Neutrophil (primary cell): ENCODE data around the gene GPR18.

Experiments used
- H3K27ac ChIP-seq: fragments of 200-600 bp; sonication (generic); 2 replicates; pipeline ENCODE4 v1.5.1; 2016; ENCODE audit warnings: mild to moderate bottlenecking, moderate library complexity
- H3K27me3 ChIP-seq: fragments of 200-600 bp; sonication (generic); 2 replicates; pipeline ENCODE4 v1.6.0; 2016; ENCODE audit warnings: mild to moderate bottlenecking
- H3K36me3 ChIP-seq: fragments of 200-600 bp; sonication (generic); 2 replicates; pipeline ENCODE4 v1.5.1; 2017
- H3K4me1 ChIP-seq, 2 experiments: fragments of 200-600 bp in 1 of 2; sonication (generic) in 1 of 2; 1 replicate in 1 of 2; 2 replicates in 1 of 2; pipeline versions ENCODE4 v1.5.1 to v1.6.1; 2013 to 2016; ENCODE audit warnings: low read depth in 1 of 2, low read length in 1 of 2, mild to moderate bottlenecking in 1 of 2, moderate library complexity in 1 of 2; ENCODE audit not compliant: control insufficient read depth in 1 of 2, insufficient read depth in 1 of 2
- H3K4me3 ChIP-seq, 2 experiments: fragments of 200-600 bp in 1 of 2; sonication (generic) in 1 of 2; 1 replicate in 1 of 2; 2 replicates in 1 of 2; pipeline ENCODE4 v1.5.1; 2013 to 2016; ENCODE audit warnings: low read depth in 1 of 2, low read length in 1 of 2, mild to moderate bottlenecking in 1 of 2, moderate library complexity in 1 of 2
- H3K9me3 ChIP-seq: fragments of 200-600 bp; sonication (generic); 2 replicates; pipeline ENCODE4 v1.5.1; 2016
- TF ChIP-seq, protein P1 (sequence below): fragments of 200-600 bp; sonication (generic); IDR thresholded peaks from 2 replicates; pipeline ENCODE4 v1.5.1; 2016; ENCODE audit warnings: antibody characterized with exemption

GPR18 gene

DNA sequence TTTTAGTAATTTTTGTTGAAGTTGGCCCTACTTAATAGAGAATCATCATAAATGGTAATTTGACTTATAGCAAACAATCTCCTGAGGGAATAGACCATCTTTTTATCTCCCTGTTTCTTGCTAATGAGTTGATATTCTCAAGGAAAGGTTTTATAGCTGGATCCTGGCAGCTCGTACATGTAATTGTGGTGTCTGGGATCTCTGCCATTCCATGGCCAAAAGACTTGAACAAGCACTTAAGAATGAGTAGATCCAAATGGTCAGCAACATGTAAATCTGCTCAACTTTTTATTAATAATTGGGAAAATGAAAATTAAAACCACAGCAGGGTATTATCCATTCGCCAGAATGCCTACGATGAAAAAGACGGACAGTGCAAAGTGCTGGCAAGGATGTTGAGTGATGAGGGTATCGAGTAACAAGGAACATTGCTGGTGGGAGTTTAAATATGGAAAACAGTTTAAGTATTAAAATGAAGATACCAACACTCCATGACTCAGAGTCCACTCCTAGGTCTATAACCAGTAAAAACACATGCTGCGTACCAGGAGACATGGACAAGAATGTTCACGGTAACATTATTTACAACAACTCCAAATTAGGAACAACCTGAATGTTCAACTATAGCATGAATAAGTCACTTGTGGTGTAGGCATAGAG lies 5.1 kb upstream of the GPR18 start:
- peaks cover 6% of the 10 kb centered on the region for H3K36me3 ChIP-seq
- H3K4me1 ChIP-seq, result peaks cover 27 to 29% of the 10 kb centered on the region in 2 experiments
- TF ChIP-seq, protein P1, sequence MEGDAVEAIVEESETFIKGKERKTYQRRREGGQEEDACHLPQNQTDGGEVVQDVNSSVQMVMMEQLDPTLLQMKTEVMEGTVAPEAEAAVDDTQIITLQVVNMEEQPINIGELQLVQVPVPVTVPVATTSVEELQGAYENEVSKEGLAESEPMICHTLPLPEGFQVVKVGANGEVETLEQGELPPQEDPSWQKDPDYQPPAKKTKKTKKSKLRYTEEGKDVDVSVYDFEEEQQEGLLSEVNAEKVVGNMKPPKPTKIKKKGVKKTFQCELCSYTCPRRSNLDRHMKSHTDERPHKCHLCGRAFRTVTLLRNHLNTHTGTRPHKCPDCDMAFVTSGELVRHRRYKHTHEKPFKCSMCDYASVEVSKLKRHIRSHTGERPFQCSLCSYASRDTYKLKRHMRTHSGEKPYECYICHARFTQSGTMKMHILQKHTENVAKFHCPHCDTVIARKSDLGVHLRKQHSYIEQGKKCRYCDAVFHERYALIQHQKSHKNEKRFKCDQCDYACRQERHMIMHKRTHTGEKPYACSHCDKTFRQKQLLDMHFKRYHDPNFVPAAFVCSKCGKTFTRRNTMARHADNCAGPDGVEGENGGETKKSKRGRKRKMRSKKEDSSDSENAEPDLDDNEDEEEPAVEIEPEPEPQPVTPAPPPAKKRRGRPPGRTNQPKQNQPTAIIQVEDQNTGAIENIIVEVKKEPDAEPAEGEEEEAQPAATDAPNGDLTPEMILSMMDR, result no peak
- H3K9me3 ChIP-seq, result no peaks in the 10 kb centered on the region
- peak overlapping the region; percentile 62 for H3K27ac ChIP-seq
- H3K27me3 ChIP-seq, result no peaks in the 10 kb centered on the region
- H3K4me3 ChIP-seq, result no peak overlapping the region

DNA sequence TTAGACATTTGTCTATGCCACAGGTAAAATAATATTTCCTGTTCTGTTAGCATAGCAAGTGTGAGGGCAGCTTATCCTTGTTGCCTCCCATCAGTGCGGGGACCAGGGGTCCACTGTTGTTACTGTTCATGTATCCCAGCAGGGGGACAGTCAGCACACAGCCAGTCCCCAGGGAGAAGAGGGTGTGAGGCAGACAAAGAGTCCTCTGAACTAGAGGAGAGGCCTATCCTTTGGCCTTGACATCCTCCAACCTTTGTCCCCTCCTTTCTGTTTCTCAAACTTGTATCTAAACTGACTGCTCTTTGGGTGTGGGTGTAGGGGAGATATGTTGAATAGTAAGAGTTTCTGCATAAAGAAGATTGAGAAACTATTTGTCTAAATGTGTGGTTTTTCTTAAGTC lies 2.9 kb upstream of the GPR18 start:
- Histone ChIP-seq H3K4me1 (peaks cover 42 to 44% of the 10 kb centered on the region in 2 experiments), H3K36me3 (no peaks in the 10 kb centered on the region), H3K27ac (no peak overlapping the region), H3K27me3 (no peaks in the 10 kb centered on the region), H3K9me3 (no peaks in the 10 kb centered on the region), H3K4me3 (no peak overlapping the region)
- TF ChIP-seq, protein P1, result no peak

GRCh38 chr13:99260216-99260615 lies 2.0 kb upstream of the GPR18 start:
- Histone ChIP-seq H3K27me3 (no peaks in the 10 kb centered on the region), H3K36me3 (no peaks in the 10 kb centered on the region), H3K4me3 (no peak overlapping the region), H3K4me1 (peaks cover 42 to 44% of the 10 kb centered on the region in 2 experiments), H3K27ac (peak overlapping the region; percentile 71), H3K9me3 (no peaks in the 10 kb centered on the region)
- TF ChIP-seq, protein P1, result no peak

DNA sequence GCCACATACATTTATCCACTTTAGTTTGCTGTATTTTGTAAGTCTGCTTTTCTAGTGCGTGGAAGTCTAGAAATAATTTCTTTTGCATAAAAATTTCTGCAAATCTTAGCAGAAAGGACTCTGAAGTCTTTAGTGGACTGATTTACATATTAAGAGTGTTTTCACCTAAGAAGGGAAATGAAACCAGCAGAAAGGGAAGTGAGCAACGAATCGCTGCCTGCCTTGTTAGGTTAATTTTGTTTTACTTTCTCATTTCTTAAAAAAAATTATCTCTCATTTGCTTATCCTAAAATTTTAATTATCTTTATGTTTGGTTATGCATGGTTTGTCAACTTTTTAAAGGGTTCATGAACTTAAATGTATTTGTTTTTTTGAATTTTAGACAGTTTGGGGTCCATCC lies 767 bp upstream of the GPR18 start:
- peak overlapping the region; percentile 25 to 38 for H3K4me3 ChIP-seq
- no peaks in the 10 kb centered on the region for H3K36me3 ChIP-seq
- H3K27me3 ChIP-seq, result no peaks in the 10 kb centered on the region
- no peaks in the 10 kb centered on the region for H3K9me3 ChIP-seq
- H3K27ac ChIP-seq, result peak overlapping the region; percentile 71
- peaks cover 35% of the 10 kb centered on the region in 2 experiments for H3K4me1 ChIP-seq
- TF ChIP-seq, protein P1, result no peak

DNA sequence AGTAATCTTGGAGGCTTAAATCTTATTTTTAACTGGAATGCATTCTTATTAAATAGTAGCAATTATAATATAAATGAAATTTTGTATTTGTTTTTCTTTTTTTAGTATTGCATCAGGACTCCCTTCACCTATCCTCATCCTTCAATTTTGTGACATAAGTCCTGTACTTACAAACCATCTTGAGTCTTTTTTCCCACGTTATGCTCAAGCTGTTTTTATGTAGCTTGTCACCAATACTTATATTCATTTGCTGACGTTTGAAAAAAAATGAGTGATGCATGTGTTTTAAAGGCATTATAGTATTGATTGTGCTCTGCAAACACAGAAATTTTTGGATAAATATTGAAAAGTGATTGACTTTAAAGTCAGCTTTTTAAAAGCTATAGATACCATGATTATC lies 888 bp downstream of the GPR18 start:
- H3K4me3 ChIP-seq, result no peak overlapping the region
- H3K4me1 ChIP-seq, result peaks cover 27 to 31% of the 10 kb centered on the region in 2 experiments
- no peaks in the 10 kb centered on the region for H3K9me3 ChIP-seq
- no peak overlapping the region for H3K27ac ChIP-seq
- TF ChIP-seq, protein P1, result no peak
- H3K27me3 ChIP-seq, result no peaks in the 10 kb centered on the region
- H3K36me3 ChIP-seq, result no peaks in the 10 kb centered on the region
